ENCODE results near the gene MEAK7.

The MEAK7 gene

GRCh38 chr16:84543253-84543652 lies 38.8 kb upstream of the MEAK7 start:
- no peak overlapping the region for H3K4me2 ChIP-seq (ENCODE audit: low read length)
- no peaks in the 10 kb centered on the region for H3K4me1 ChIP-seq (ENCODE audit: control insufficient read depth, low read depth, low read length)
- no peaks in the 10 kb centered on the region for H3K79me1 ChIP-seq (ENCODE audit: low read length)
- no peak overlapping the region for H3K27ac ChIP-seq (ENCODE audit: low read depth, low read length)
- H3K56ac ChIP-seq (ENCODE audit: low read length): no peak overlapping the region
- no CpG with 5 or more reads among the region's 2 CpGs for WGBS (ENCODE audit: extremely low coverage, insufficient coverage, low lambda C conversion rate)
- DNase-seq: no peak
- H3K4ac ChIP-seq (ENCODE audit: low read depth, low read length): no peak overlapping the region
- H3K9ac ChIP-seq (ENCODE audit: low read length): no peak overlapping the region
- H2BK5ac ChIP-seq (ENCODE audit: low read length): no peak overlapping the region
- no peaks in the 10 kb centered on the region for H3K27me3 ChIP-seq (ENCODE audit: insufficient read depth, low read length, poor library complexity)
- H3K4me3 ChIP-seq (ENCODE audit: low read length): no peak overlapping the region
- H2BK120ac ChIP-seq (ENCODE audit: low read depth, low read length): no peak overlapping the region
- no peak overlapping the region for H3K23ac ChIP-seq (ENCODE audit: low read length)
- H3K36me3 ChIP-seq (ENCODE audit: control insufficient read depth, insufficient read depth, low read length): no peaks in the 10 kb centered on the region
- H3K18ac ChIP-seq (ENCODE audit: low read length): no peak overlapping the region
- H4K5ac ChIP-seq (ENCODE audit: low read length): no peak overlapping the region
- no peak overlapping the region for H2AK5ac ChIP-seq (ENCODE audit: low read length)
- no peaks in the 10 kb centered on the region for H3K79me2 ChIP-seq (ENCODE audit: control insufficient read depth, insufficient read depth, low read length)
- no peak overlapping the region for H4K8ac ChIP-seq (ENCODE audit: low read depth, low read length)
- no peak overlapping the region for H2BK15ac ChIP-seq (replicated peaks; ENCODE audit: low read depth)

DNA sequence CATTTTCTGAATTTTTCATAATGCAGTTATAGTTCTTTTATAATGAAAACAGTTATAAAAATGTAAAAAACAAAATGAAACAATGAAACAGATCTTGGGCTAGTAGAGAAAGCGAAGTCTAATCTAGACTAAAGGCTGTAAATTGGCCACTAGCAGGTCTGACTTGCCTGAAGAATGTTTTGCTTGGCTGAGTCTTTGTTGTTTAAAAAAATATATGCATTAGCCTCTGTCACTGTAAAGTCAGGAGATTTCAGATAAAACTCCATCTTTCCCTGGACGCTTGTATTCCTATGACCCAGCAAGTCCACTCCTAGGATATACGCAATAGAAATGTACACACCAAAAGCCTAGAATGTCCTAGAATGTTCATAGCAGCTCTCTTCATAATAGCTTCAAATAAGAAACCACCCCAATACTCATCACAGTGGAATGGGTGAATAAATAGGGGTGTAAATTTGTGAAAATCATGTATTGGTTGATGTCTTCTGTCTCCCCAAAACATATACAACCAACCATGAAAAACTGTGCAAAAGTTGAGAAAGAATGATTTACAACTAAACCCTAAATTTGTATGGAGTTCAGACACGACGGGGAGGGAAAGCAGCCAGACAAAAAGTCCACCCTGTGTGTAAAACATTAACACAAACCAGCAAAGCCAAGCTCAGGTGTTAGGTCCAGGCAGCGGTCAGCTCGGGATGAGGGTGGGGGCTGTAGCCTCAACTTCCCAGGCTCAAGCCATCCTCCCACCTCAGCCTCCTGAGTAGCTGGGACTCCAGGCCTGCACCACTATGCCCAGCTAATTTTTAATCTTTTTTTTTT lies 37.7 kb upstream of the MEAK7 start:
- no peak overlapping the region for H2BK5ac ChIP-seq (ENCODE audit: low read length)
- H3K27ac ChIP-seq (ENCODE audit: low read depth, low read length): no peak overlapping the region
- no CpG with 5 or more reads among the region's 7 CpGs for WGBS (ENCODE audit: extremely low coverage, insufficient coverage, low lambda C conversion rate)
- DNase-seq: no peak
- no peaks in the 10 kb centered on the region for H3K79me1 ChIP-seq (ENCODE audit: low read length)
- H2AK5ac ChIP-seq (ENCODE audit: low read length): no peak overlapping the region
- H3K4me2 ChIP-seq (ENCODE audit: low read length): no peak overlapping the region
- H2BK120ac ChIP-seq (ENCODE audit: low read depth, low read length): no peak overlapping the region
- H3K27me3 ChIP-seq (ENCODE audit: insufficient read depth, low read length, poor library complexity): no peaks in the 10 kb centered on the region
- no peak overlapping the region for H3K56ac ChIP-seq (ENCODE audit: low read length)
- no peak overlapping the region for H2BK15ac ChIP-seq (replicated peaks; ENCODE audit: low read depth)
- no peak overlapping the region for H3K23ac ChIP-seq (ENCODE audit: low read length)
- H3K9ac ChIP-seq (ENCODE audit: low read length): no peak overlapping the region
- H3K4me1 ChIP-seq (ENCODE audit: control insufficient read depth, low read depth, low read length): no peaks in the 10 kb centered on the region
- no peak overlapping the region for H3K18ac ChIP-seq (ENCODE audit: low read length)
- no peak overlapping the region for H3K4ac ChIP-seq (ENCODE audit: low read depth, low read length)
- no peak overlapping the region for H3K4me3 ChIP-seq (ENCODE audit: low read length)
- H4K8ac ChIP-seq (ENCODE audit: low read depth, low read length): no peak overlapping the region
- H3K36me3 ChIP-seq (ENCODE audit: control insufficient read depth, insufficient read depth, low read length): no peaks in the 10 kb centered on the region
- H3K79me2 ChIP-seq (ENCODE audit: control insufficient read depth, insufficient read depth, low read length): no peaks in the 10 kb centered on the region
- no peak overlapping the region for H4K5ac ChIP-seq (ENCODE audit: low read length)

DNA sequence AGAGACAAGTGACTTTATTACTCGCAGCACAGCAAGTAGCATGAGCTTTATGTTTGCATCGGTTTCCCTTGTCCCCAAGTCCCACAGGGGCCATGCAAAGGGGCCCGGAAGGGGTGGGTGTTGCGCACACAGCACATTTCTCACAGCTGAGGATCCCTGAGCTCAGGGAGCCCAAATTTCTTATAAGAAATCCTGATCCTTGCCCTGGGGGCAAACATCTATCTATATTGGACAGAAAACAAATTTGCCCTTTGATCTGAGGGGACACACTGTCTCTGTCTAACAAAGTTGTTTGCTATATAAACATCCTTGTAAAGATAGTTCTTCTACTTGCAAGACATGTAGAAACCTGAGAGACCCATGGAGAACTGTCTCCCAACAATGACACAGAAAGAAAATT lies 35.7 kb upstream of the MEAK7 start:
- no peaks in the 10 kb centered on the region for H3K4me1 ChIP-seq (ENCODE audit: control insufficient read depth, low read depth, low read length)
- no peaks in the 10 kb centered on the region for H3K36me3 ChIP-seq (ENCODE audit: control insufficient read depth, insufficient read depth, low read length)
- H3K18ac ChIP-seq (ENCODE audit: low read length): no peak overlapping the region
- H2BK120ac ChIP-seq (ENCODE audit: low read depth, low read length): no peak overlapping the region
- no peak overlapping the region for H3K4ac ChIP-seq (ENCODE audit: low read depth, low read length)
- H3K9ac ChIP-seq (ENCODE audit: low read length): no peak overlapping the region
- no peak overlapping the region for H3K27ac ChIP-seq (ENCODE audit: low read depth, low read length)
- H2AK5ac ChIP-seq (ENCODE audit: low read length): no peak overlapping the region
- H3K4me2 ChIP-seq (ENCODE audit: low read length): no peak overlapping the region
- H3K23ac ChIP-seq (ENCODE audit: low read length): no peak overlapping the region
- H3K27me3 ChIP-seq (ENCODE audit: insufficient read depth, low read length, poor library complexity): no peaks in the 10 kb centered on the region
- no peak overlapping the region for H2BK15ac ChIP-seq (replicated peaks; ENCODE audit: low read depth)
- no peaks in the 10 kb centered on the region for H3K79me2 ChIP-seq (ENCODE audit: control insufficient read depth, insufficient read depth, low read length)
- no peaks in the 10 kb centered on the region for H3K79me1 ChIP-seq (ENCODE audit: low read length)
- H3K4me3 ChIP-seq (ENCODE audit: low read length): no peak overlapping the region
- no peak overlapping the region for H4K5ac ChIP-seq (ENCODE audit: low read length)
- no peak overlapping the region for H3K56ac ChIP-seq (ENCODE audit: low read length)
- H2BK5ac ChIP-seq (ENCODE audit: low read length): no peak overlapping the region
- no peak for DNase-seq
- WGBS (ENCODE audit: extremely low coverage, insufficient coverage, low lambda C conversion rate): no CpG with 5 or more reads among the region's 4 CpGs
- no peak overlapping the region for H4K8ac ChIP-seq (ENCODE audit: low read depth, low read length)

- Histone ChIP-seq H3K4me2 (ENCODE audit: low read length) (no peak overlapping the region), H3K4ac (ENCODE audit: low read depth, low read length) (no peak overlapping the region), H3K4me3 (ENCODE audit: low read length) (no peak overlapping the region), H3K27me3 (ENCODE audit: insufficient read depth, low read length, poor library complexity) (no peaks in the 10 kb centered on the region), H2BK5ac (ENCODE audit: low read length) (no peak overlapping the region), H3K18ac (ENCODE audit: low read length) (no peak overlapping the region), H3K36me3 (ENCODE audit: control insufficient read depth, insufficient read depth, low read length) (no peaks in the 10 kb centered on the region), H2AK5ac (ENCODE audit: low read length) (no peak overlapping the region), H4K5ac (ENCODE audit: low read length) (no peak overlapping the region), H3K4me1 (ENCODE audit: control insufficient read depth, low read depth, low read length) (no peaks in the 10 kb centered on the region), H3K79me2 (ENCODE audit: control insufficient read depth, insufficient read depth, low read length) (no peaks in the 10 kb centered on the region), H3K27ac (ENCODE audit: low read depth, low read length) (no peak overlapping the region), H2BK15ac (replicated peaks; ENCODE audit: low read depth) (no peak overlapping the region), H3K9ac (ENCODE audit: low read length) (no peak overlapping the region), H3K56ac (ENCODE audit: low read length) (no peak overlapping the region), H4K8ac (ENCODE audit: low read depth, low read length) (no peak overlapping the region), H3K23ac (ENCODE audit: low read length) (no peak overlapping the region), H3K79me1 (ENCODE audit: low read length) (no peaks in the 10 kb centered on the region), H2BK120ac (ENCODE audit: low read depth, low read length) (no peak overlapping the region)
- no peak for DNase-seq
- WGBS (ENCODE audit: extremely low coverage, insufficient coverage, low lambda C conversion rate): no CpG with 5 or more reads among the region's 6 CpGs
Observed at GRCh38 chr16:84538222-84538840, 33.9 kb upstream of the MEAK7 start.

- Histone ChIP-seq H2BK120ac (ENCODE audit: low read depth, low read length) (no peak overlapping the region), H3K4ac (ENCODE audit: low read depth, low read length) (no peak overlapping the region), H2AK5ac (ENCODE audit: low read length) (no peak overlapping the region), H3K4me2 (ENCODE audit: low read length) (no peak overlapping the region), H3K79me1 (ENCODE audit: low read length) (no peaks in the 10 kb centered on the region), H3K36me3 (ENCODE audit: control insufficient read depth, insufficient read depth, low read length) (no peaks in the 10 kb centered on the region), H4K8ac (ENCODE audit: low read depth, low read length) (no peak overlapping the region), H3K23ac (ENCODE audit: low read length) (no peak overlapping the region), H3K27me3 (ENCODE audit: insufficient read depth, low read length, poor library complexity) (no peaks in the 10 kb centered on the region), H2BK15ac (replicated peaks; ENCODE audit: low read depth) (no peak overlapping the region), H3K9ac (ENCODE audit: low read length) (no peak overlapping the region), H3K4me3 (ENCODE audit: low read length) (no peak overlapping the region), H2BK5ac (ENCODE audit: low read length) (no peak overlapping the region), H3K27ac (ENCODE audit: low read depth, low read length) (no peak overlapping the region), H4K5ac (ENCODE audit: low read length) (no peak overlapping the region), H3K4me1 (ENCODE audit: control insufficient read depth, low read depth, low read length) (peaks cover 4% of the 10 kb centered on the region), H3K18ac (ENCODE audit: low read length) (no peak overlapping the region), H3K79me2 (ENCODE audit: control insufficient read depth, insufficient read depth, low read length) (no peaks in the 10 kb centered on the region), H3K56ac (ENCODE audit: low read length) (no peak overlapping the region)
- DNase-seq: no peak
- no CpG with 5 or more reads among the region's 11 CpGs for WGBS (ENCODE audit: extremely low coverage, insufficient coverage, low lambda C conversion rate)
Observed at GRCh38 chr16:84537491-84538151, 33.2 kb upstream of the MEAK7 start.
